H9 (cell line): ENCODE results near the gene ZNF684. TPM values are rescaled to one million over a fixed set of nuclear protein-coding genes. Genes with fewer than 3 reads are reported as not detected.

ENCODE experiments used
- DNase-seq: peaks from one replicate; pipeline ENCODE4 v3.0.0-alpha.2; 2017
- H2AFZ ChIP-seq: one replicate; pipeline ENCODE4 v1.6.1; 2013; ENCODE audit warnings: mild to moderate bottlenecking, low read length, control low read depth, moderate library complexity
- H2AK5ac ChIP-seq: 2 replicates; pipeline ENCODE4 v1.6.1; 2013; ENCODE audit warnings: low read length, control low read depth, mixed read lengths; ENCODE audit not compliant: insufficient read length
- H2BK120ac ChIP-seq: one replicate; pipeline ENCODE4 v1.6.1; 2013; ENCODE audit warnings: low read depth, mild to moderate bottlenecking, low read length, control low read depth, inconsistent platforms; ENCODE audit not compliant: poor library complexity, severe bottlenecking
- H2BK12ac ChIP-seq: 2 replicates; pipeline ENCODE4 v1.6.1; 2013; ENCODE audit warnings: low read length, control low read depth, mixed read lengths, low read depth; ENCODE audit not compliant: insufficient read length
- H2BK15ac ChIP-seq: 2 replicates; pipeline ENCODE4 v1.6.1; 2013; ENCODE audit warnings: low read depth, low read length, control low read depth
- H2BK20ac ChIP-seq: one replicate; pipeline ENCODE4 v1.6.1; 2013; ENCODE audit warnings: low read depth, mild to moderate bottlenecking, low read length, control low read depth, inconsistent platforms; ENCODE audit not compliant: poor library complexity, severe bottlenecking
- H2BK5ac ChIP-seq: 2 replicates; pipeline ENCODE4 v1.6.1; 2013; ENCODE audit warnings: low read length, control low read depth, mixed read lengths; ENCODE audit not compliant: insufficient read length
- H3K14ac ChIP-seq: 2 replicates; pipeline ENCODE4 v1.6.1; 2013; ENCODE audit warnings: low read length, control low read depth; ENCODE audit not compliant: insufficient read depth
- H3K18ac ChIP-seq: 2 replicates; pipeline ENCODE4 v1.6.1; 2013; ENCODE audit warnings: low read depth, mild to moderate bottlenecking, mixed read lengths, low read length, control low read depth; ENCODE audit not compliant: insufficient read length
- H3K23ac ChIP-seq: 2 replicates; pipeline ENCODE4 v1.6.1; 2013; ENCODE audit warnings: low read length, control low read depth, mixed read lengths, low read depth; ENCODE audit not compliant: insufficient read length
- H3K23me2 ChIP-seq: 2 replicates; pipeline ENCODE4 v1.6.1; 2013; ENCODE audit warnings: low read depth, mild to moderate bottlenecking, mixed read lengths, low read length, control low read depth; ENCODE audit not compliant: insufficient read length, poor library complexity, severe bottlenecking
- H3K27ac ChIP-seq: 2 replicates; pipeline ENCODE4 v1.5.1; 2013; ENCODE audit warnings: low read length, control low read depth, mixed read lengths, low read depth; ENCODE audit not compliant: insufficient read length
- H3K27me3 ChIP-seq: 2 replicates; pipeline ENCODE4 v1.6.1; 2013; ENCODE audit warnings: low read length, control low read depth, inconsistent platforms; ENCODE audit not compliant: insufficient read depth
- H3K4ac ChIP-seq: 2 replicates; pipeline ENCODE4 v1.6.1; 2013; ENCODE audit warnings: low read depth, mild to moderate bottlenecking, control low read depth, inconsistent platforms, low read length, moderate library complexity
- H3K4me1 ChIP-seq: 2 replicates; pipeline ENCODE4 v1.6.1; 2013; ENCODE audit warnings: low read length, control low read depth, inconsistent platforms; ENCODE audit not compliant: insufficient read depth
- H3K4me2 ChIP-seq: 2 replicates; pipeline ENCODE4 v1.6.1; 2013; ENCODE audit warnings: low read length, control low read depth, mixed read lengths; ENCODE audit not compliant: insufficient read length, insufficient read depth
- H3K56ac ChIP-seq: 2 replicates; pipeline ENCODE4 v1.6.1; 2013; ENCODE audit warnings: low read depth, mild to moderate bottlenecking, mixed read lengths, low read length, control low read depth; ENCODE audit not compliant: insufficient read length
- H3K79me1 ChIP-seq: 2 replicates; pipeline ENCODE4 v1.6.1; 2013; ENCODE audit warnings: low read depth, mild to moderate bottlenecking, moderate library complexity, low read length, control low read depth, inconsistent platforms; ENCODE audit not compliant: insufficient read depth, poor library complexity, severe bottlenecking
- H3K79me2 ChIP-seq: 2 replicates; pipeline ENCODE4 v1.6.1; 2013; ENCODE audit warnings: low read length, control low read depth, inconsistent platforms; ENCODE audit not compliant: insufficient read depth
- H3K9ac ChIP-seq: 2 replicates; pipeline ENCODE4 v1.6.1; 2013; ENCODE audit warnings: low read length, control low read depth, mixed read lengths; ENCODE audit not compliant: insufficient read length; ENCODE audit errors: extremely low read depth
- H3K9me3 ChIP-seq: one replicate; pipeline ENCODE4 v1.6.1; 2013; ENCODE audit warnings: low read depth, low read length, inconsistent platforms; ENCODE audit not compliant: control insufficient read depth
- H3T11ph ChIP-seq: one replicate; pipeline ENCODE4 v1.6.1; 2013; ENCODE audit warnings: mild to moderate bottlenecking, low read length, control low read depth, inconsistent platforms
- H4K20me1 ChIP-seq: one replicate; pipeline ENCODE4 v1.6.1; 2013; ENCODE audit not compliant: control insufficient read depth, insufficient read length, insufficient read depth
- H4K5ac ChIP-seq: 2 replicates; pipeline ENCODE4 v1.6.1; 2013; ENCODE audit warnings: low read depth, mild to moderate bottlenecking, mixed read lengths, low read length, control low read depth; ENCODE audit not compliant: insufficient read length
- H4K8ac ChIP-seq: replicated peaks from 2 replicates; pipeline ENCODE4 v1.6.1; 2013; ENCODE audit warnings: low read length, control low read depth, mixed read lengths, low read depth; ENCODE audit not compliant: insufficient read length
- H4K91ac ChIP-seq: 2 replicates; pipeline ENCODE4 v1.6.1; 2013; ENCODE audit warnings: low read depth, mild to moderate bottlenecking, moderate library complexity, mixed read lengths, low read length, control low read depth; ENCODE audit not compliant: insufficient read length
- H3K27ac Mint-ChIP-seq, 3 experiments: 2 replicates in 2 of 3; 3 replicates in 1 of 3; pipeline ENCODE4 v1.8.0; 2020 to 2021; ENCODE audit warnings: mixed read lengths in 3 of 3, mild to moderate bottlenecking in 1 of 3, moderate library complexity in 1 of 3
- H3K27me3 Mint-ChIP-seq: 2 replicates; pipeline ENCODE4 v1.8.0; 2021; ENCODE audit warnings: low read depth, mild to moderate bottlenecking, moderate library complexity, mixed read lengths
- H3K36me3 Mint-ChIP-seq, 3 experiments: 2 replicates in 2 of 3; 3 replicates in 1 of 3; pipeline ENCODE4 v1.8.0; 2020 to 2021; ENCODE audit warnings: low read depth in 3 of 3, mixed read lengths in 3 of 3; ENCODE audit not compliant: insufficient read depth in 1 of 3
- H3K4me1 Mint-ChIP-seq, 2 experiments: 2 replicates each; pipeline ENCODE4 v1.8.0; 2020; ENCODE audit warnings: mixed read lengths in 2 of 2
- H3K4me3 Mint-ChIP-seq, 2 experiments: 2 replicates in 1 of 2; 3 replicates in 1 of 2; pipeline ENCODE4 v1.8.0; 2020 to 2021; ENCODE audit warnings: mild to moderate bottlenecking in 2 of 2, mixed read lengths in 2 of 2, moderate library complexity in 1 of 2
- H3K9me3 Mint-ChIP-seq, 2 experiments: 2 replicates in 1 of 2; 3 replicates in 1 of 2; pipeline ENCODE4 v1.8.0; 2020; ENCODE audit warnings: mild to moderate bottlenecking in 2 of 2, mixed read lengths in 2 of 2, moderate library complexity in 1 of 2
- WGBS: extraction: QIAGEN DNeasy Blood & Tissue Kit; methylation state at CpG from one replicate; pipeline ENCODE4 v1.1.7; 2013; ENCODE audit warnings: missing lambda C conversion rate, low lambda C conversion rate, mixed read lengths; ENCODE audit not compliant: insufficient read length; ENCODE audit errors: extremely low coverage; 5-methylcytosine and 5-hydroxymethylcytosine counted together
- total RNA-seq: library from RNA; stranded (reverse); gene quantifications from 2 replicates; pipeline ENCODE4 v1.2.1, GENCODE V29; 2021
- TF ChIP-seq, protein P1 (sequence below): fragments of 200-600 bp; sonication (generic); conservative IDR thresholded peaks from 3 replicates; pipeline ENCODE4 v1.8.0; 2021; ENCODE audit warnings: antibody characterized with exemption, mild to moderate bottlenecking

The ZNF684 gene
- total RNA-seq, 1 experiment from 2014 or later, result 6.5 TPM

DNA sequence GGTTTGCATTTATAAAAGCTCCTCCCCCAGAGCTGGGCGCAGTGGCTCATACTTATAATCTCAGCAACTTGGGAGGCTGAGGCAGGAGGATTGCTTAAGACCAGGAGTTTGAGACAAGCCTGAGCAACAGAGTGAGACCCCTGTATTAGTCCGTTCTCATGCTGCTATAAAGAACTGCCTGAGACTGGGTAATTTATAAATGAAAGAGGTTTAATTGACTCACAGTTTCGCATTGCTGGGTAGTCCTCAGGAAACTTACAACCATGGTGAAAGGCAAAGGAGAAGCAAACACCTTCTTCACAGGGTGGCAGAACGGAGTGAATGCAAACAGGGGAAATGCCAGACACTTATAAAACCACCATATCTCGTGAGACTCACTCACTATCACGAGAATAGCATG, 52.5 kb downstream of the ZNF684 start:
- H3K4me1 Mint-ChIP-seq, result peaks cover 3 to 7% of the 10 kb centered on the region in 2 experiments; a peak in 3 of 4 replicates

More for the DNA sequence above, 52.5 kb downstream of the ZNF684 start:
- no peak overlapping the region for H2BK5ac ChIP-seq
- no peak overlapping the region for H2AK5ac ChIP-seq
- H3K4ac ChIP-seq, result no peak overlapping the region
- no peak overlapping the region for H3K4me3 Mint-ChIP-seq
- H3K23ac ChIP-seq, result no peak overlapping the region
- no peak overlapping the region for H4K91ac ChIP-seq
- peaks cover 3% of the 10 kb centered on the region for H3K27me3 Mint-ChIP-seq
- DNase-seq, result no peak
- H3K56ac ChIP-seq, result no peak overlapping the region
- no peaks in the 10 kb centered on the region for H3K23me2 ChIP-seq
- TF ChIP-seq, protein P1, sequence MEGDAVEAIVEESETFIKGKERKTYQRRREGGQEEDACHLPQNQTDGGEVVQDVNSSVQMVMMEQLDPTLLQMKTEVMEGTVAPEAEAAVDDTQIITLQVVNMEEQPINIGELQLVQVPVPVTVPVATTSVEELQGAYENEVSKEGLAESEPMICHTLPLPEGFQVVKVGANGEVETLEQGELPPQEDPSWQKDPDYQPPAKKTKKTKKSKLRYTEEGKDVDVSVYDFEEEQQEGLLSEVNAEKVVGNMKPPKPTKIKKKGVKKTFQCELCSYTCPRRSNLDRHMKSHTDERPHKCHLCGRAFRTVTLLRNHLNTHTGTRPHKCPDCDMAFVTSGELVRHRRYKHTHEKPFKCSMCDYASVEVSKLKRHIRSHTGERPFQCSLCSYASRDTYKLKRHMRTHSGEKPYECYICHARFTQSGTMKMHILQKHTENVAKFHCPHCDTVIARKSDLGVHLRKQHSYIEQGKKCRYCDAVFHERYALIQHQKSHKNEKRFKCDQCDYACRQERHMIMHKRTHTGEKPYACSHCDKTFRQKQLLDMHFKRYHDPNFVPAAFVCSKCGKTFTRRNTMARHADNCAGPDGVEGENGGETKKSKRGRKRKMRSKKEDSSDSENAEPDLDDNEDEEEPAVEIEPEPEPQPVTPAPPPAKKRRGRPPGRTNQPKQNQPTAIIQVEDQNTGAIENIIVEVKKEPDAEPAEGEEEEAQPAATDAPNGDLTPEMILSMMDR, result no peak
- no peaks in the 10 kb centered on the region for H3K4me1 ChIP-seq
- no peak overlapping the region for H3K27ac ChIP-seq
- H3K79me2 ChIP-seq, result no peaks in the 10 kb centered on the region
- no peak overlapping the region for H3T11ph ChIP-seq
- H4K5ac ChIP-seq, result no peak overlapping the region
- H2BK20ac ChIP-seq, result no peak overlapping the region
- H3K79me1 ChIP-seq, result no peaks in the 10 kb centered on the region
- no CpG with 5 or more reads among the region's 6 CpGs for WGBS
- H2BK15ac ChIP-seq, result no peak overlapping the region
- H3K27ac Mint-ChIP-seq, result peak overlapping the region in 1 of 3 experiments; percentile 64; a peak in 1 of 7 replicates
- no peak overlapping the region for H3K4me2 ChIP-seq
- no peaks in the 10 kb centered on the region for H3K9me3 ChIP-seq
- H2BK12ac ChIP-seq, result no peak overlapping the region
- no peak overlapping the region for H2BK120ac ChIP-seq
- H2AFZ ChIP-seq, result no peak overlapping the region
- H3K9me3 Mint-ChIP-seq, result no peaks in the 10 kb centered on the region
- H3K9ac ChIP-seq, result no peak overlapping the region
- no peaks in the 10 kb centered on the region for H3K36me3 Mint-ChIP-seq
- no peak overlapping the region for H3K14ac ChIP-seq
- no peaks in the 10 kb centered on the region for H4K20me1 ChIP-seq
- no peak overlapping the region for H4K8ac ChIP-seq
- no peaks in the 10 kb centered on the region for H3K27me3 ChIP-seq
- H3K18ac ChIP-seq, result no peak overlapping the region
